VCaP (cell line): ENCODE data around the gene CMBL.
"Not testable (repeated sequence)": the region's sequence is repeated elsewhere in the genome, so short reads cannot be mapped to it uniquely, and the experiment has no call there.

ENCODE experiments used
- H3K27ac ChIP-seq: fragments of 450-650 bp; 2 replicates; pipeline ENCODE4 v1.5.1; 2017
- CTCF ChIP-seq: fragments of 450-650 bp; conservative IDR thresholded peaks from 2 replicates; pipeline ENCODE4 v1.5.1; 2017; ENCODE audit warnings: mild to moderate bottlenecking, moderate library complexity

Gene CMBL

GRCh38 chr5:10276691-10277090, 31.0 kb downstream of the CMBL start:
- H3K27ac ChIP-seq, result no peak overlapping the region
- TF ChIP-seq CTCF, result no peak

- no peak overlapping the region for H3K27ac ChIP-seq
- no peak for TF ChIP-seq CTCF
Measured at GRCh38 chr5:10275991-10276390, 31.7 kb downstream of the CMBL start.

DNA sequence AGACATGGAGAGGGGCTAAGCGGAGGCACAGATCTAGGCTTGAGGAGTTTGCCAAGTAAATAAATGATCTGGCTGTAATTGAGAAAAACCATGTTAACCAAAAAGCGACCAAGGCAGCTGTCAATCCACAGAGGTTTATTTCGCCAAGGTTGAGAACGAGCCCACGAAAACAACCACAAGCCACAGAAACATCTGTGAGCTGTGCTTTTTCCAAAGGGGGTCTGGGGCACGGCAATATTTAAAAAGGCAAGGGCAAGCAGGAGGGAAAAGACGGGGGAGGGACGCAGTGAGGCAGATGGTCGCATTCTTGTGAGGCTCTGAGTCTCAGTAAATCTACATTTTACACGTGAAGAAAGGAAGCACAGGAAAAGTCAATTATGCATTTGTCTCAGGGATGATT, 32.2 kb downstream of the CMBL start:
- TF ChIP-seq CTCF, result no peak
- H3K27ac ChIP-seq, result no peak overlapping the region

DNA sequence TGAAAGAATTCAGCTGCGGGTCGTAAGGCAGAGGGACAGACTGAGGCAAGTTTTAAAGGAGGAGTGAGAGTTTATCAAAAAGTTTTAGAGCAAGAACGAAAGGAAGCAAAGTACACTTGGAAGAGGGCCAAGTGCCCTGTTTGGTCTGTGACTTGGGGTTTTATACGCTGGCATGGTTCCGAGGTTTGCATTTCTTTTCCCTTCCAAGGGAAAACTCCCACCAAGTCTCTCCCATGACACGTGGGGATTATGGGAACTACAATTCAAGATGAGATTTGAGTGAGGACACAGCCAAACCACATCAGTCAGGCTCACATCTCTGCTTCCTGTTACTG, 34.9 kb downstream of the CMBL start:
- not testable (repeated sequence) for H3K27ac ChIP-seq

DNA sequence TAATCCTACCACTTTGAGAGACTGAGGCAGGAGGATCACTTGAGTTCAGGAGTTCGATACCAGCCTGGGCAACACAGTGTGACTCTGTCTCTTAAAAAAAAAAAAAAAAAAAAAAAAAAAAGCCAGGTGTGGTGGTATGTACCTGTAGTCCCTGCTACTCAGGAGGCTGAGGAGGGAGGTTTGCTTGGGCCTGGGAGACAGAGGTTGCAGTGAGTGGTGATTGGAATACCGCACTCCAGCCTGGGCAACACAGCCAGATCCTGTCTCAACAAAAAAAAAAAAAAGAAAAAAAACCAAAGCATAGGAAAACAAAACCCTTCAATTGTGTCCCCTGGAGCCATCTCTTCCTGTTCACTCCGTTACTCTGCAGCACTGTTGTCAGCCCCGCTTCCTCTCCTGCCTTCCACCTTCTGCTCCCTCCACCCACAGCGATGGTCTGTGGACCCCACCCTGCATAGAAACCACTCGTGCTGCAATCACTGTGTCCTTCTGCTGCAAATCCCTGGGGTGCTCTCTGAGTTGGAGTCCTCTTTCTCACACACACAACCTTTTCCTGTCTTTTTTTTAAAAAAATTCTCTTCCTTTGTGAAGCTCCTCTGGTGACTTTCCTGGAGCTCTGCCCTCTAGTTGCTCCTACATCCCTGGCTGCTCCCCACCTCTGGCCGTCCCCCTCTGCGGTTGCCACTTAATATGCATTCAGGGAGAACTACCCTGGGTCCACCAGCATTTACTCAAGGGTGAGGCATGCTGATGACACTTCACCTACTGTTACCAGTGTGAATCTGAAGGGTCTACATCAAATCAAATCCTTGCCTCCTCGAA, 35.4 kb downstream of the CMBL start:
- H3K27ac ChIP-seq, result no peak overlapping the region
- no peak for TF ChIP-seq CTCF

DNA sequence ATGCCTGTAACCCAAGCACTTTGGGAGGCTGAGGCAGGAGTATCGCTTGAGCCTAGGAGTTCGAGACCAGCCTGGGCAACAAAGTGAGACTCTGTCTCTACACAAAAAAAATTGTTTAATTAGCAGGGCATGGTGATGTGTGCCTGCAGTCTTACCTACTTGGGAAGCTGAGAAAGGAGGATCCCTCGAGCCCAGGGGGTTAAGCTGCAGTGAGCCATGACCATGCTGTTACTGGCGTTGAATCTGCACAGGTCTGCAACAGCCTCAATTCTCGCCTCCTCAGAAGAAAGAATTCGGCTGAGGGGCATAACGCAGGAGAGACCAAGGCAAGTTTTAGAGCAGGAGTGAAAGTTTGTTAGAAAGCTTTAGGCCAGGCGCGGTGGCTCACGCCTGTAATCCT, 39.6 kb downstream of the CMBL start:
- TF ChIP-seq CTCF, result no peak
- no peak overlapping the region for H3K27ac ChIP-seq

DNA sequence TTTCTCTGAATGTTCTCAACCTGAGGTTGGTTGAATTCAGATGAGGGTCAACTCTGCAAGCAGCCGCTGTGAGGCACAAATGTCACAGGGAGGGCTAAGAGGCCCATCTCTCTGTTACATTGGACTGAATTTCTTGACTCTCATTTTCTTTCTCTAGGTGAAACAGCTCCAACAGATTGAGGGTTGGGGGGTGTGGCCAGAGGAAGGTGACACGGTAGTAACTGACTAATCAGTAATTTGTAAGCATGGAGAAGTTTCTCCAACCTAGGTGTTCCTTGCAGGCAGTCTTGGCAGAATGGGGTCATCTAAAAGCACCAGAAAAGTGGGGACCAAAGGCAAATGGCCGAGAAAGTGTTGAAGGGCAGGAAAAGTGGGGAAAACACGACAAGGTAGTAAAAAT, 40.9 kb downstream of the CMBL start:
- no peak overlapping the region for H3K27ac ChIP-seq
- no peak for TF ChIP-seq CTCF

- TF ChIP-seq CTCF, result no peak
- H3K27ac ChIP-seq, result no peak overlapping the region
Measured at GRCh38 chr5:10266137-10266536, 41.6 kb downstream of the CMBL start.
